A549 (cell line): ENCODE data around the gene SV2C. TPM values are rescaled to one million over a fixed set of nuclear protein-coding genes. Genes with fewer than 3 reads are reported as not detected.

Source experiments
- ATAC-seq, 2 experiments: fragments of 200-7000 bp in 1 of 2; fragments of >200 bp in 1 of 2; cut with Nextera tagmentation in 1 of 2; cut with Tn5 transposase in 1 of 2; 3 replicates each; pipeline versions ENCODE4 v1.8.0 to v1.9.1; 2018 to 2020; ENCODE audit warnings: mild to moderate bottlenecking in 1 of 2, moderate library complexity in 1 of 2
- CTCF ChIA-PET: fragments of 300-600 bp; sonication (Branson Sonifier 250); formaldehyde crosslinking; extraction: SDS; loops from one replicate; lab custom pipeline; 2021; ENCODE audit warnings: antibody characterized with exemption, inconsistent platforms; lab: Yijun Ruan, JAX
- POLR2A ChIA-PET: fragments of 350-600 bp; formaldehyde crosslinking; extraction: SDS; loops from one replicate; lab custom pipeline; 2021; ENCODE audit warnings: antibody characterized with exemption, inconsistent platforms; lab: Yijun Ruan, JAX
- DNase-seq, 2 experiments: peaks; one replicate each; pipeline versions ENCODE4 v3.0.0 to v3.0.0-alpha.2; 2011 to 2016; ENCODE audit warnings: low read depth in 1 of 2, low spot score in 1 of 2
- FAIRE-seq: peaks from 2 replicates; lab custom pipeline; 2011; peaks lifted over from hg19 to GRCh38; lab: Jason Lieb, UNC
- H3K27ac ChIP-seq, 2 experiments: fragments of >200 bp; sonication (Bioruptor Twin); formaldehyde crosslinking; 3 replicates each; pipeline ENCODE4 v1.5.1; 2016 to 2017
- H3K4me1 ChIP-seq: fragments of >200 bp; sonication (Bioruptor Twin); formaldehyde crosslinking; 3 replicates; pipeline ENCODE4 v1.6.1; 2016
- H3K4me2 ChIP-seq: fragments of >200 bp; sonication (Bioruptor Twin); formaldehyde crosslinking; 3 replicates; pipeline ENCODE4 v1.6.1; 2016
- H3K4me3 ChIP-seq: fragments of >200 bp; sonication (Bioruptor Twin); formaldehyde crosslinking; 3 replicates; pipeline ENCODE4 v1.5.1; 2016
- H3K9me3 ChIP-seq: fragments of >200 bp; sonication (Bioruptor Twin); formaldehyde crosslinking; 3 replicates; pipeline ENCODE4 v1.6.1; 2016
- ATOH8 ChIP-seq: fragments of 250-450 bp; sonication (Bioruptor Pico); IDR thresholded peaks from 2 replicates; pipeline ENCODE4 v1.5.0; 2020; ENCODE audit warnings: low read depth, mild to moderate bottlenecking, moderate library complexity
- CBX8 ChIP-seq: fragments of 200-600 bp; sonication (generic); IDR thresholded peaks from 2 replicates; pipeline ENCODE4 v1.6.1; 2016
- CHD2 ChIP-seq: fragments of 150-350 bp; IDR thresholded peaks from 2 replicates; pipeline ENCODE4 v1.6.1; 2014; ENCODE audit warnings: low read length; ENCODE audit not compliant: partially characterized antibody
- FOSB ChIP-seq: fragments of 250-450 bp; sonication (Bioruptor Pico); IDR thresholded peaks from 2 replicates; pipeline ENCODE4 v1.5.0; 2020; ENCODE audit warnings: mild to moderate bottlenecking, moderate library complexity
- FOSL2 ChIP-seq, 2 experiments: fragments of 450-650 bp in 1 of 2; fragments of >200 bp in 1 of 2; sonication (Bioruptor Twin) in 1 of 2; formaldehyde crosslinking; IDR thresholded peaks; 2 replicates each; pipeline versions ENCODE4 v1.5.0 to v1.6.1; 2016 to 2020; ENCODE audit warnings: mild to moderate bottlenecking in 1 of 2, moderate library complexity in 1 of 2
- FOXS1 ChIP-seq: fragments of 250-450 bp; sonication (Bioruptor Pico); IDR thresholded peaks from 2 replicates; pipeline ENCODE4 v1.5.0; 2020; ENCODE audit warnings: mild to moderate bottlenecking, moderate library complexity
- HDAC2 ChIP-seq: fragments of 200-600 bp; sonication (generic); IDR thresholded peaks from 2 replicates; pipeline ENCODE4 v1.6.1; 2016
- HOXB13 ChIP-seq: fragments of 250-450 bp; sonication (Bioruptor Pico); IDR thresholded peaks from 2 replicates; pipeline ENCODE4 v1.5.0; 2020; ENCODE audit warnings: low read depth, mild to moderate bottlenecking, moderate library complexity
- HOXB5 ChIP-seq: fragments of 250-450 bp; sonication (Bioruptor Pico); IDR thresholded peaks from 2 replicates; pipeline ENCODE4 v1.5.0; 2020; ENCODE audit warnings: mild to moderate bottlenecking, moderate library complexity
- JUN ChIP-seq, 2 experiments: fragments of >200 bp; sonication (Bioruptor Twin); formaldehyde crosslinking; IDR thresholded peaks; 2 replicates in 1 of 2; 3 replicates in 1 of 2; pipeline ENCODE4 v1.6.1; 2016 to 2017
- JUNB ChIP-seq: fragments of >200 bp; sonication (Bioruptor Twin); formaldehyde crosslinking; IDR thresholded peaks from 2 replicates; pipeline ENCODE4 v1.6.1; 2016
- KDM5A ChIP-seq: fragments of 200-600 bp; sonication (generic); IDR thresholded peaks from 2 replicates; pipeline ENCODE4 v1.6.1; 2016; ENCODE audit warnings: antibody characterized with exemption, mild to moderate bottlenecking
- MAFK ChIP-seq: fragments of 450-650 bp; IDR thresholded peaks from 2 replicates; pipeline ENCODE4 v1.6.1; 2014; ENCODE audit not compliant: partially characterized antibody
- NFE2L2 ChIP-seq: fragments of 150-350 bp; conservative IDR thresholded peaks from 2 replicates; pipeline ENCODE4 v1.6.1; 2014; ENCODE audit warnings: low read length
- NPAS2 ChIP-seq: fragments of 250-450 bp; sonication (Bioruptor Pico); IDR thresholded peaks from 2 replicates; pipeline ENCODE4 v1.8.0; 2022; ENCODE audit warnings: mild to moderate bottlenecking, moderate library complexity, borderline replicate concordance
- PHF8 ChIP-seq: fragments of 200-600 bp; sonication (generic); IDR thresholded peaks from 2 replicates; pipeline ENCODE4 v1.6.1; 2016; ENCODE audit warnings: low read depth, mild to moderate bottlenecking, antibody characterized with exemption, moderate library complexity, borderline replicate concordance
- SREBF2 ChIP-seq: fragments of 450-650 bp; IDR thresholded peaks from 2 replicates; pipeline ENCODE4 v1.6.1; 2014; ENCODE audit warnings: mild to moderate bottlenecking, moderate library complexity
- TP53 ChIP-seq: fragments of 250-450 bp; sonication (Bioruptor Pico); IDR thresholded peaks from 2 replicates; pipeline ENCODE4 v1.5.0; 2021; ENCODE audit warnings: mild to moderate bottlenecking, moderate library complexity
- ZC3H11A ChIP-seq: fragments of 450-650 bp; IDR thresholded peaks from 2 replicates; pipeline ENCODE4 v1.6.1; 2014; ENCODE audit warnings: antibody characterized with exemption, mild to moderate bottlenecking
- ZFP36 ChIP-seq: fragments of 450-650 bp; IDR thresholded peaks from 2 replicates; pipeline ENCODE4 v1.6.1; 2014; ENCODE audit warnings: borderline replicate concordance; ENCODE audit not compliant: partially characterized antibody
- ZSCAN20 ChIP-seq: fragments of 250-450 bp; sonication (Bioruptor Pico); IDR thresholded peaks from 2 replicates; pipeline ENCODE4 v1.8.0; 2022; ENCODE audit warnings: mild to moderate bottlenecking, moderate library complexity
- WGBS: methylation state at CpG from one replicate; pipeline ENCODE4 v1.1.6; 2017; ENCODE audit errors: missing lambda C conversion rate; 5-methylcytosine and 5-hydroxymethylcytosine counted together
- polyA plus RNA-seq, 4 experiments: library from polyadenylated mRNA; depleted of rRNA in 3 of 4; stranded (reverse); fragments of >200 nt; fragmentation: RNase III in 1 of 4; extraction: RNeasy Plus Mini Kit Qiagen cat#74134 plus additional on column Dnase treatment in 1 of 4; gene quantifications; 2 replicates in 3 of 4; 3 replicates in 1 of 4; pipeline ENCODE4 v1.2.3, GENCODE V29; 2011 to 2017
- TF ChIP-seq, protein P1 (sequence below): IDR thresholded peaks from 2 replicates; pipeline ENCODE4 v1.6.1; 2012
- TF ChIP-seq, protein P2 (sequence below): fragments of >200 bp; sonication (Bioruptor Twin); formaldehyde crosslinking; IDR thresholded peaks from 2 replicates; pipeline ENCODE4 v1.6.1; 2016
- TF ChIP-seq, protein P3 (sequence below): IDR thresholded peaks from 2 replicates; pipeline ENCODE4 v1.6.1; 2012

Gene SV2C
- polyA plus RNA-seq, 2 of the 4 experiments (the other 2 are of a cell fraction): not detected

DNA sequence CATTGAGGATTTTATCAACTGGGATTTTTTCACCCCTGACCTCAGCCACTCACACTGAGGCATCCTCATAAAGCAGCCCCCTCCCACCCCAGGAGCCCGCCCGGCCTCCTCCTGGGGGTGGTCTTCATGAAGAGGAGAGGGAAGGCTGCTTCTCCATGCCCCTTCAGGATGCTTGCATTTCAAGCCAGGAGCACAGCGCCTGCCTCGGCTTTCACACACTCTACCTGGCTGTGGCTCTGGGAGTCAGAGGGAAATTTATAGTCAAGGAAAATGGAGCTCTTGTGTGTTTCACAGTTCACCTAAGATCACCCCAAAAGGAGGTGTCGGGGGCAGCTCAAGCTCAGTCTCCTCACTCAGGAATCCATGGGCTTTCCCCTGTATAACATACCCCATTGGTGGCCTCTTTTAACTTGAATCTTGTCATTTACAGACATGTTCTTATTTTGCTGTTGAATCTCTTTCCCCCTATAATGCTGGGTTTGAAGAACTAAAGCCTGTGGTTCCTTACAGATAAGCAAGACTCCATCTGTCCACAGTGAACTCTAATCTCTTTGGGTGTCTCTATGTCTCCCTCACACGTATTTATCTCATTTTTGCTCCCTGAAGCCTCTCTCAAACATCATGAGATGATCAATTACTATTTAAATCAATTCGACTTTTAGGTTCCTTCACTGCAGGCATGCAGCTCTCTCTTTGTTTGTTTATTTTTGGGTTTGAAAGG is 297.3 kb downstream of the SV2C start:
- ChIA-PET POLR2A (no interaction called here), CTCF (interaction anchor here (0.7 to 1.2 kb wide), 3 partner anchors 9 to 28 kb away, joined by 4 to 5 read pairs (median 4); partner anchors contain the start of gene IQGAP2)
- TF ChIP-seq CBX8 (no peak), NPAS2 (CRISPR knock-in tag) (no peak)
- Histone ChIP-seq H3K27ac (no peak overlapping the region), H3K4me1 (no peaks in the 10 kb centered on the region), H3K4me2 (no peak overlapping the region), H3K9me3 (no peaks in the 10 kb centered on the region), H3K4me3 (no peak overlapping the region)
- ATAC-seq (no peak), DNase-seq (no peak), FAIRE-seq (no peak)
- 64% methylated on average over 6 of the region's 7 CpGs for WGBS

- FAIRE-seq: no peak
- ChIA-PET POLR2A (no interaction called here), CTCF (interaction anchor here (0.6 to 1.0 kb wide), 3 partner anchors 10 to 403 kb away, joined by 3 to 4 read pairs (median 3); no protein-coding TSS in a partner anchor)
- H3K4me3 ChIP-seq: no peak overlapping the region
- no peak for DNase-seq
- H3K4me2 ChIP-seq: no peak overlapping the region
- H3K9me3 ChIP-seq: no peaks in the 10 kb centered on the region
- no peaks in the 10 kb centered on the region for H3K4me1 ChIP-seq
- H3K27ac ChIP-seq: no peak overlapping the region
- WGBS: 88% methylated on average over 4 of the region's 4 CpGs
- ATAC-seq: no peak
- TF ChIP-seq HDAC2 (no peak), FOXS1 (no peak), JUNB (no peak), MAFK (no peak), FOSB (CRISPR knock-in tag) (no peak), CHD2 (no peak), ZFP36 (no peak), ZC3H11A (no peak), JUN (IDR thresholded peaks at IDR 0.05) (no peak)
- TF ChIP-seq, protein P1, sequence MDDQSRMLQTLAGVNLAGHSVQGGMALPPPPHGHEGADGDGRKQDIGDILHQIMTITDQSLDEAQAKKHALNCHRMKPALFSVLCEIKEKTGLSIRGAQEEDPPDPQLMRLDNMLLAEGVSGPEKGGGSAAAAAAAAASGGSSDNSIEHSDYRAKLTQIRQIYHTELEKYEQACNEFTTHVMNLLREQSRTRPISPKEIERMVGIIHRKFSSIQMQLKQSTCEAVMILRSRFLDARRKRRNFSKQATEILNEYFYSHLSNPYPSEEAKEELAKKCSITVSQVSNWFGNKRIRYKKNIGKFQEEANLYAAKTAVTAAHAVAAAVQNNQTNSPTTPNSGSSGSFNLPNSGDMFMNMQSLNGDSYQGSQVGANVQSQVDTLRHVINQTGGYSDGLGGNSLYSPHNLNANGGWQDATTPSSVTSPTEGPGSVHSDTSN: no peak
Measured at GRCh38 chr5:76383126-76383832, 300.1 kb downstream of the SV2C start.

DNA sequence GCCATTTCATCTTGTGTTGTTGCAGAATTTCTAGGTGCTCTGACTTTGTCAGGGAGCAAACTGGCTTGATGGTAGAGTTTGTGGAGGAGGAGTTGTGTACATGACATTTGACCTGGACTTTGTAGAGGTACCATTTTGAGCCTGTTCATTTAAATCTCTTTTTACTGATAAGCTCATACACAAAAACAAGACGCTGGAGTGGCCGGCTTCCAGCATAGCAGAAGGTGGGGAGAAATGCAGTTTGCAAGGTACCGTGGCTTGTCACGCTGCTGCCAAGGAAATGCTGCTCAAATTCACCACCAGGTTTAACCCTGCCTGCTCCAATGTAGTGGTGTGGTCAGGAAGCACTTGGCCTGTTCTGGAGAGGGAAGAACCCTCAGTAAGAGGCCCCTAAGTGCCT is 301.0 kb downstream of the SV2C start:
- Histone ChIP-seq H3K9me3 (no peaks in the 10 kb centered on the region), H3K4me2 (no peak overlapping the region), H3K27ac (no peak overlapping the region), H3K4me1 (no peaks in the 10 kb centered on the region), H3K4me3 (no peak overlapping the region)
- ChIA-PET POLR2A (no interaction called here), CTCF (interaction anchor here (0.9 to 1.0 kb wide), 2 partner anchors 11 to 13 kb away, joined by 3 to 4 read pairs; no protein-coding TSS in a partner anchor)
- DNase-seq (no peak), ATAC-seq (no peak), FAIRE-seq (no peak)
- TF ChIP-seq, protein P2, sequence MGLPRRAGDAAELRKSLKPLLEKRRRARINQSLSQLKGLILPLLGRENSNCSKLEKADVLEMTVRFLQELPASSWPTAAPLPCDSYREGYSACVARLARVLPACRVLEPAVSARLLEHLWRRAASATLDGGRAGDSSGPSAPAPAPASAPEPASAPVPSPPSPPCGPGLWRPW: no peak
- TF ChIP-seq PHF8: no peak
- TF ChIP-seq NPAS2 (CRISPR knock-in tag): no peak
- TF ChIP-seq, protein P3, sequence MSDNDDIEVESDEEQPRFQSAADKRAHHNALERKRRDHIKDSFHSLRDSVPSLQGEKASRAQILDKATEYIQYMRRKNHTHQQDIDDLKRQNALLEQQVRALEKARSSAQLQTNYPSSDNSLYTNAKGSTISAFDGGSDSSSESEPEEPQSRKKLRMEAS: no peak
- no peak for TF ChIP-seq HOXB13 (CRISPR knock-in tag)
- TF ChIP-seq ZFP36: no peak
- WGBS: 75% methylated on average over 4 of the region's 4 CpGs

- Histone ChIP-seq H3K9me3 (no peaks in the 10 kb centered on the region), H3K4me2 (no peak overlapping the region), H3K4me1 (no peaks in the 10 kb centered on the region), H3K27ac (no peak overlapping the region), H3K4me3 (no peak overlapping the region)
- TF ChIP-seq ZSCAN20 (CRISPR knock-in tag) (no peak), SREBF2 (no peak), HDAC2 (no peak), JUN (IDR thresholded peaks at IDR 0.05) (no peak), CHD2 (no peak), ATOH8 (CRISPR knock-in tag) (no peak), TP53 (CRISPR knock-in tag) (no peak), NFE2L2 (no peak), FOSL2 (IDR thresholded peaks at IDR 0.05) (no peak), FOSL2 (CRISPR knock-in tag; IDR thresholded peaks at IDR 0.05) (no peak), HOXB5 (CRISPR knock-in tag) (no peak), KDM5A (no peak), FOSB (CRISPR knock-in tag) (no peak), ZC3H11A (no peak), MAFK (no peak)
- TF ChIP-seq, protein P2: no peak
- TF ChIP-seq, protein P1: no peak
- FAIRE-seq (no peak), ATAC-seq (no peak), DNase-seq (no peak)
- CTCF ChIA-PET: interaction anchor here (0.9 kb wide), 1 partner anchor 13 kb away, joined by 3 read pairs; no protein-coding TSS in a partner anchor
- WGBS: 61% methylated on average over 3 of the region's 3 CpGs
- POLR2A ChIA-PET: no interaction called here
Measured at GRCh38 chr5:76384705-76385104, 301.5 kb downstream of the SV2C start.
